Activated CD4-positive, alpha-beta T cell treated with anti-CD3 and anti-CD28 coated beads, Interleukin-10, Interleukin-2, amounts not matched to agents 100 ng/mL and 50 ng/mL, durations not matched to agents 16 hours and 8 hours (primary cell): ENCODE data around the gene COL5A1.
"Not testable (repeated sequence)": the region's sequence is repeated elsewhere in the genome, so short reads cannot be mapped to it uniquely, and the experiment has no call there.

Experiments used
- DNase-seq: peaks from one replicate; pipeline ENCODE4 v3.0.0-alpha.2; 2020

The COL5A1 gene

DNA sequence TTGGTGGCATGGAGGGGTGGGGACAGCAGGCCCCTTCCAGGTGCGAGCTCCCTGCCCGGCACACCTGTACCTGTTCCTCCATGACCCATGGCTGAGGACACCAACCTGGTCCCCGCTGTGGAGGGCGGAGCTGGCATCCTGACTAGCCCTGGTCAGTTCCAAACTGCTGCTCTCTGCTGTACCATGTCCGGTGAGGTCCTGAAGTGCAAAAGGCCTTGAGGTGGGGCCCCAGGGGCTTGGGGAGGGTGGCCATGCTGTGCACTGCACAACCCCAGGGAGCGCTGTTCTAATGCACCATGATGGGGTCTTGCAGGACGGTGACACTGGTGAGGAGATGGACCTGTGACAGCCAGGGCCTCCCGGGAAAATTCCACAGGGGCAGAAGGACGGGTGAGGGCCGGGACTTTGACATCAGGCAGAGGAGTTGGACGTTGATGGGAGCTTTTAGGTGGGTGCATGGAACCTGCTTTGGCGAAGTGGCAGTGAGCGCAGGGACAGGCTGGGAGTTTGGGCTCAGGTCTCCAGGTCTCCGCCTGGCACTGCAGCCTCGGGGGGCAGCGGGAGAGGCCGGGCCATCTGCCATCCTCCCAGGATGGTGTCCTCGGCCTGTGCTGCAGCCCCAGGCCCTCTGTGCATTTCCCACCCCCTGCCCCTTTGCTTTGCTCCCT, 38.9 kb downstream of the COL5A1 start:
- no peak for DNase-seq

DNA sequence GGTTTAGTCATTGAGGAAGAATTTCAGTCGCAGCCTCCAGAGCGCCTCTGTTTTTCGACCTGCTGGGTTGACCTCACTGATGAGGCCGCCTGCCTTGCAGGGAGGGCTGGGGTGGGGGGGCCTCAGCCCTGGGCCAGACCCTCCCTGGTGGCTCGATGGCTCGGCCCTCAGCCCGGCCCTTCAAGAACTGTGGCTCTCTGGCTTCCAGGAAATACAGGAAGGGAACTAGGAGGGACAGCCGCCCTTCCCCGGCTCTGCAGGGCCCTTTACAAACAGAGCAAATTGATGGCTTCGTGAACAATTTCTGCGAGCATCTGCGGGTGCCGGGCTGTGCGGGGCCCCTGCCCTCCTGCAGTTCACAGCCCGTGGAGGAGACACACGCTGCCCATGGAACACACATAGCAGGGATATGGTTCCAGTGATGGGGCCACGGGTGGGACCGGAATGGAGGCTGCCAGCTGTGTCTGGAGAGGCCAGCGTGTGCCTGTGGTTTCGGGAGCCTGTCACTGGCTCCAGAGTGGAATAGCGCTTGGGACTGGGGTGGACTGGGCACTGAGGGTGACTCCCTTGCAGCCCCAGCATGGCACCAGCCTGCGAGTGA, 39.6 kb downstream of the COL5A1 start:
- DNase-seq = no peak

DNA sequence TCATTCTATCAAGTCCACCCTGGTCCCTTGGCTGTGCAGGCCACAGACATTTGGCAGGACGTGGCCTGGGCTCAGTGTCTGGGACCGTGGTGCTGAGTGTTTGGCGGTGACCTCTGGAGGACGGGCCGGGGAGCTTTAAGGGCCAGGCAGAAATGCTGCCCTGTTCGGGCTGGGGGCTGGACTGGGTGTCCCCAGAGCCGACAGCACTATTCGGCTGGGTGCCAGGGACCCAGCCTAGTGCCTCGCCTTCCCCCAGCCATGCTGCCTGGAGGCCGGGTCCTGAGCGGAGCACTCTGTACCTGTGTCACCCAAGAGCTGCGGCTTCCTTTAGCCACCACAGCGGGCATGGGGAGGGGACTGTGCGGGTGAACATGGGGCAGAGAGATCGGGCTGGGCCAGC, 40.4 kb downstream of the COL5A1 start:
- no peak for DNase-seq

DNA sequence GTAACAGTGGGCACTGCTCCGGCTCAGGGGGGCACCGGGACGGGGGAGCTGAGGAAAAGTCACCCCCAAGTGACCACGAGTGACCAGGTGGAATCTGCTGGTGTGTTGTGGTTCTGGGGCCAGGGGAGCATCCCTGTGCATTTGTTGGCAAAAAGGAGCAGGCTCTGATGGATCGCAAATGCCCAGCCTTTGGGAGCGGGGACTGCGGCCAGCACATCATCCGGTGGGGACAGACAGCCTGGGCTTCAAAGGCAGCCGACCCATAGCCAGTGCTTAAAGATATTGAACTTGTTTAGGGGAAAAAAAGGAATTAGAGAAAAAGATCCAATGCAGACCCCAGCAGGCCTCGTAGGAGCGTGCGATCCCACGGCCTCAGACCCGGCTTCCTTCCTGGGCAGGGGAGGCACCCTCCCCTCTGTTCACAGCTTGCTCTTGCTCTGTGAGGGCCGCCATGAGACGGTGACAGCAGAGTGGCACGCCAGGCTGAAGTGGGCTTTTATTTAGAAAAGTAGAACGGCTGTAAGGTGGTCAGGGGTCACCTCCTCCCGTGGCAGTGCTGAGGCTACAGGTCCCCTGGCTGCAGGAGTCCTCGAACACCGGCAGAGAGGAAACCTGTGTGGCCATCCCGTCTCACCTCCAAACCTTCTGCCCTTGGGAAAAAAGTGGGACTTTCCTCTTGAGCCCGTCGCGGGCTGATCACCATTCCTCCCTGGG, 41.2 kb downstream of the COL5A1 start:
- no peak for DNase-seq

DNA sequence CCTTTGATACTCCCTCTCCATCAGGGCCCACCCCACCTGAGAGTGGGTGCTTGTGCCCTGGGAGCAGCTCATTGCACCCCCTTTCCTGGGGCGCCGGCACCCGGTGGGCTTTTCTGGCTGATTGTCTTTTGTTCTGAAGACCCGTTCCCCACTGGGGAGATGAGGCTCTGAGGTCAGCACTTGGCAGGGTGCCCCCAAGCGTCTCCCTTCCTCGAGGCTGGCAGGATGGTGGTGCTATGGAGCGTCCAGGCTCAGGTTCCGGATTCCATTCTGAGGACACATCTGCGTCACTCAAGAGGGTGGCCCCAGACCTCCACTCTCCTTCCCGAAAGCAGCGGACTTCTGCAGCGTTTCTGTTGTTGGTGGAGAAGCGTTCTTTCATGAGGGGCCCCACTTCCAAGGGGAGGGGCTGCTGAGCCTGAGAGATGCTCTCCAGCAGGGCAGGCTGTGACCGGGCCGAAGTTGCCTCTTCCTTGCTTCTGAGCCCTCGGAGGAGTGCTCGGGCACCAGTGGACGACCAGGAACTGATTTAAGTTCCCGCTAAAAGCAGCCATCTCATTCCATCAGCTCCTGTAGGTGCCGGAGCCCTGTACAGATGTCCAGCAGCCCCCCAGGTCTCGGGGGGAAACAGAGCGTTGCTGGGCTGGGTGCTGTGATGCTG, 42.2 kb downstream of the COL5A1 start:
- no peak for DNase-seq

DNA sequence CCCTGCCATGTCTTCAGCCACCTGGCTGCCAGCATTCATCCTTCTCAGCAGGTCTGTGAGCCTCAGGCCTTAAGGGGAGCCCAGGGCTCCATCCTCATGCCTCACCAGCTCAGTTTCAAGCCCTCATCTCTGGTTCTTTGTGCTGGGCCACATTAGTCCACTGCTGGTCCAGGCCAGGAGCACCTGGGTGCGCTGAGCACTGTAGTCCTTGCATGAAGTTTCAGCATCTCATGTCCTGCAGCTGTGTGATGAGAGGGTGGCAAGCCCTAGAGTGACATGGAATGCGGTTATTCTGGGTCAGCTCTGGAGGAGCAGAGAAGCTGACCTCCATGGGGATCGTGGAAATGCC, 42.7 kb downstream of the COL5A1 start:
- DNase-seq = no peak

DNA sequence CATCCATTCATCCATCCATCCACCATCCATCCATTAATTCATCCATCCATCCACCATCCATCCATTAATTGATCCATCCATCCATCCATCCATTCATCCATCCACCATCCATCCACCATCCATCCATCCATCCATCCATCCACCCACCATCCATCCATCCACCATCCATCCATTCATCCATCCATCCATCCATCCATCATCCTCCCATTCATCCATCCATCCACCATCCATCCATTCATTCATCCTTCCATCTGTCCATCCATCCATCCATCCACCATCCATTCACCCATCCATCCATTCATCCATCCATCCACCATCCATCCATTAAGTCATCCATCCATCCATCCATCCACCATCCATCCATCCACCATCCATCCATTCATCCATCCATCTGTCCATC, 43.3 kb downstream of the COL5A1 start:
- not testable (repeated sequence) for DNase-seq

DNA sequence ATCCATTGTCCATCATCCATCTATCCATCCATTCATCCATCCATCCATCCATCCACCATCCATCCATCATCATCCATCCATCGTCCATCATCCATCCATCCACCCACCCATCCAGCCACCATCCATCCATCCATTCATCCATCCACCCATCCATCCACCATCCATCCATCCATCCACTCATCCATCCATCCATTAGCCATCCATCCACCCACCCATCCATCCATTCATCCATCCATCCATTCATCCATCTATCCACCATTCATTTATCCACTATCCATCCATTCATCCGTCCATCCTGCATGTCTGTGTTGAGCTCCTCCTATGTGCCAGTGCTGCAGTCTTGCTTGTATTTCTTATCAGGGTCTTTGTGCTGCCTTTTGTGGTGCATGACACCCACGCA, 44.2 kb downstream of the COL5A1 start:
- DNase-seq = no peak

DNA sequence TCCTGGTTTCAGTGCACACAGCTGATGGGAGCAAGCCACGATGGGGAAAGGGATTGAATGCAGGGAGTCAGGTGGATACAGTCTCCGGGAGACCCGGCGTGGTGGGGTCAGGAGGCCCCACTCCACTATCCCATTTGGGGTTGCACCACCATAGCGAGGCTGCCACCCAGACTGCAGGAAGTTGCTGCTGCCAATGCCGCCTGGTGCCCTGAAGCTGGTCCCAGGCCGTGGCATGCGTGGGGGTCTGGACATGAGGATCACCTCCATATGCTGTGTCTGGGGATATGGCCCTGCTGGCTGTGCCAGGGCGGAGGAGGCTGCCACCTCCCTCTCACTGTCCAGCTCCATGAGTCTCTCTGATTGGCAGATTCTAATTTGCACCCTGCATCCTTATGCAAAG, 45.3 kb downstream of the COL5A1 start:
- no peak for DNase-seq

DNA sequence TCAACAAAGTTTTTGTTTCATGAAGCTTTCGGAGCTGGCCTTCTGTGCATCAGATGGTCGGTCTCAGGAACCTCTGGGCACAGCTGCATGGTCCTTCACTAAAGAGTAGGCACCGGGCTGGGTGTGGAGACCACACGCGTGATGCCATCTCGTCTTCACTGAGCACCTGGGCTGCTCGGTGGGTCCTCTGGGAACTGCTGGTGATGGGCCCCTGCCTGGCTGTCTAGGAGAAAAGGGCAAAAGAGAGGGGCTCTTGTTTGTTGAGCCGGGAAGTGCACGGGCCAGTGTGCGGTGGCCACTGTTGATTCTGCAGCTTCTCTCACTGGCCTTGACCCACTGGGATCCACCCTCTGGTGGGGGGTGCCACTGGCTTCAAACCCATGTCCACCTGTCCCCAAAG, 46.0 kb downstream of the COL5A1 start:
- no peak for DNase-seq

DNA sequence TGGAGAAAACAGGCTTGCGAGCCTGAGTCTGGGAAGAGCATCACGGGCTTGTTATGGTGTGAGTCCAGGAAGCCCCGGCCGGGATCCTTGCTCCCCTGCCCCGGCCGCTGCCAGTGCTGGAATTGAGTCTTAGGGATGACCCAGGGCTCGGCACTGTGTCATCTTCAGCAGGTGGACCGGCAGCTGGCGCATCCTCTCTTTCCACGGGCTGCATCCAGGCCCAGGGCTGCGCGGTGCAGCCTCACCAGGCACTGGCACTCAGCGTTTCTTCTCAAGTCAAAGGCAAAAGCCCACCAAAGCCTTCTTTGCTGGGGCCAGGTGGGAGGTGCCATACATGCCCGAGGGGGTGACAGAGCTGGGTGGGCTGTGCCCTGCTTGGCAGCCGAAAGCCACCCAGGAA, 46.6 kb downstream of the COL5A1 start:
- DNase-seq = no peak

DNA sequence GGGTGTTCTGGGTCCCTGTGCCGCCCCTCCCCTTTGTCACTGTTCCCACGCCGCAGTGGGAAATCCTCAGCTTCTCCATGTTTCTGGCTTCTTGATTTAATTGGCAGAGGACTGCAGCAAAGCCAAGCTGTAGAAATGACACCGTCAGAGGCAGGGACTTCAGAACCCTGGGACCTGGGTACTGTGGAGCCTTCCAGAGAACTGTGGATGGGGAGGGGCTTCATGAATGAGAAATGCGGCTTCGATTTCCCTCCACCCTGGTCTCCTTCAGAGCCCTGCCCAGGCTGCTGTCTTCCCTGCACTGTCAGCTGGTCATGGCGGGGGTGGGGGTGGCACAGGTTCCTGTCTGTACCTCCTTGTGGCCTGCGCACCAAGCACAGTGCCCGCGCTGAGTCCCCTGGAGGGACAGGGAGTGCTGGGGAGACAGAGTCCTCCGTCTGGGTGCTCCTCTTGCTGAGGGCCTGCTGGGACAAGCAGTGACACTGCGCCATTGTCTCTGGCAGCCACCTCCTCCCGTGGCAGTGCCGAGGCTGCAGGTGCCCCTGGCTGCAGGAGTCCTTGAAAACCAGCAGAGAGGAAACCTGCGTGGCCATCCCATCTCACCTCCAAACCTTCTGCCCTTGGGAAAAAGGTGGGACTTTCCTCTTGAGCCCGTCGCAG, 47.2 kb downstream of the COL5A1 start:
- no peak for DNase-seq

DNA sequence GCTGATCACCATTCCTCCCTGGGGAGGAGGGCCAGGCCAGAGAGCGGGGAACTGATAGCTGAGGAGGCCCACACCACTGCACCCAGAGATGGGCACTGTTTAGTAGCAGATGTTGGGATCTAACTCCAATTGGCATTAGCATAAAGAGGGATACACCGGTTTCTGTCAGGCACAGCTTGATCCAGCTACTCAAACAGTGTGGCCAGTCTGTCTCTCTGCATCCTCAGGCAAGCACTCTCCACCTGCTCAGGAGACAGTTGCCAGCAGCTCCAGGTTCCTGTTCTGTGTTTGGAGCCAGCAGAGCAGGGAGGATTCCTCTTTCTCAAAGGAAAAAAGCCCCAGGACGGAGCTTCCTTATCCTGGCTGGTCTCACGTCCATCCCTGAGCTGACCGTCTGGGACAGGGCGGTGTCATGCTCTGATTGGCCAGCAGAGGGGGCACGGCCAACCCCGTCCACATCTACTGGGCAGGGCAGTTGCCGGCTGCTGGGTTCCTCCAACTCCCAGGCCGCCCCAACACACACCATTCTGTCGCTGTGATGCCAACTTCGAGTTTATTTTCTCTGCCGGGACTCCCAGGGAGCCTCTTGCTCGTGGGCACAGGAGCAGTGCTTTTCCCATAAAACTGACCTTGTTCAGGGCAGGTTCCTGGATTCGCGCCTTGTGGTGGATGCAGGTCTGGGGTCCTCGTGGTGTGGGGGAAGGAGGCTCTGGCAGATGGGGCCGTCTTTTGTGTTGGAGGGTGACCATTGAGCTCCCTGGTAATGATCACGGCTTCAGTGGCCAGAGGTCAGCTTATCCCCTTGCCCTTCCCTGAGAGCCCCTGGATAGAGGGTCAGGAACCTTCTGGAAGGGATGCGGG, 47.9 kb downstream of the COL5A1 start:
- peak; percentile 15 for DNase-seq

DNA sequence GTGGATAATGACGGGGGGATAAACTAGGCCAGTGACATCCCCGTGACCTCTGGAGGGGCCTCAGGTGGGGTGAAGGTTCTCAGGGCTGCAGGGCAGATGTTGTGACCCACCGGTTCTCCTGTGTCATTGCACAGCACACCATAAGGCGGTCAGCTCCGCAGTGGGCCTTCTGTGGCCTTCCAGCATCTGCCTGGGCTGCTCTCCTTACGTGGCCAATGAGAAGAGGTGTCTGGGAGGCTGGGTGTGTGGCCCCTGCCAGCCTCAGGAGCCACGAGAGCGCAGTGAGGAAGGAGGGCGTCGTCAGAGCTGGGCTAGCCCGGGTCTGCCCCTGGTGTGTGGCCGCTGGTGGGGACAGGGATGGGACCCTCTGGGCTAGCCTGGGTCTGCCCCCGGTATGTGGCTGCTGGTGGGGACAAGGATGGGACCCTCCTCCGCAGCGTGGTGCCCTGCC, 48.7 kb downstream of the COL5A1 start:
- no peak for DNase-seq

DNA sequence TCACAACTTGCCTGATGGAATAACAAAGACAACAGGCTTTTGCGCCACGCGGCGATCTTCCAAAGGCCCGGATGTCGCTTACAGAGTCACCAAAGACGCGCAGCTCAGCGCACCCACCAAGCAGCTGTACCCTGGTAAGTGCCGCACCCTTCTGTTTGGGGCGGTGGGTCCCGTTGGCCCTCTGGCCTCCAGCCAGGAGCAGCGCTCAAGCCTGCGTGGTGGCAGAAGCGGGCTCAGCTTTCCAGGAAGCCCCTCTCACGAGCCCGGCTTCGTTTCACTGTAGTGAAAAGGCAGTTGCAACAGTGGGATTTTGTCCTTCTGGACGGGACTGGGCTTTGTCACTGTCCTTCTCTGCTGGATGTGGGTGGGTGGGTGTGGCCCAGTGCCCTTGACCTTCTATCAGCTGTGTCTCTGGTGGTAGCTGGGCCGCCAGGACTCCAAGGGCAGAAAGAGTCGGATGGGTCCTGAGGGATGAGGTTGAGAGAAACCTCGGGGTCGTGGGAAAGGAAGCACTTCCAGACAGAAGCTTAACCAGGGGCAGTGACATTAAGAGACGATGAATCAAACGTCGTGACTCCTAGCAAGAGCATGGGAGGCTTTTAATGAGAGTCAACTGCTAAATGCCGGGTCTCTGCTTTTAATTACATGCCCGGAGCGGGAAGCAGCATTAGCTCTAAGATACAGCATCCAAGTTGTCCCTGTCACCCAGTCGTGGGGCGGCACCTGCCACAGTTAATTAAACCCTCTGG, 49.5 kb downstream of the COL5A1 start:
- DNase-seq = no peak

DNA sequence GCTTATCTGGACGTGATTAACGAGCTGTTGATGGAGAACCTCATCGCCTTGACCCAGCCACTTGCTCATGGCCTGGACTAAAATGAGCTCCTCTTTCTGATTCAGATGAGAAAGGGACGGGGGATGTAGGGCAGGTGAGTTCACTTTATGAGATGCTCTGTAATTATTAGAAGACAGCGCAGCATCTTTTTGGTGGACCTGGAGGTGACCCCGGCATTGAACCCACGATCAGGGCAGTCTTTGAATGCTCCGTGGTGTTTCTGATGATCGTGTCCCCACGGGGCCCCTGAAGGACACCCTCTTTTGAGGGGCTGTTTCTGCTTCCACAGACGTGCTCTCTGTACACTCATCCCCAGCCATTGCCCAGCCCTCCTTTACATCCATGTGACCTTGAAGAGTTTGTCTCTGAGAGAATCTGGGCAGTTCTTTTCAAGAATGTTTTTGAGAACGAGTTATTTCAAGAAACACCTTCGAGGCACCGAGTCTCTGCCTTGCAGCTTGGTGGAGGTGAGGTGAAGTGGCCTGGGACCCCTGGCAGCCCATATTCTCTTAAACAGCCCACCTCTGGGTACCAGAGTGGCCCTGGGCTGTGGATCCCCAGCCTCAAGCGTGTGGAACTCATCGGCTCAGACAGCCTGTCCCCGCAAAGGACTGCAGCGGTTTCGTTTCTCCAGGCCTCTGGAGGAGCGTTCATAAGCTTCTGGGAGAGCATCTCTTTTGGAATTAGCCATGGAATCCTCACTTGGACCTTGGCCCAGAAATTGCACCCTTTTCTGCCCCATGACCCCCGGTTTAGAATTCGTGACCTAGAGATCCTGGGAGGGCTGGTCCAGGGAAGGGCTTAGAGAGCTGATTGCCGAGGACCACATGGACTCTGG, 50.3 kb downstream of the COL5A1 start:
- DNase-seq = no peak

DNA sequence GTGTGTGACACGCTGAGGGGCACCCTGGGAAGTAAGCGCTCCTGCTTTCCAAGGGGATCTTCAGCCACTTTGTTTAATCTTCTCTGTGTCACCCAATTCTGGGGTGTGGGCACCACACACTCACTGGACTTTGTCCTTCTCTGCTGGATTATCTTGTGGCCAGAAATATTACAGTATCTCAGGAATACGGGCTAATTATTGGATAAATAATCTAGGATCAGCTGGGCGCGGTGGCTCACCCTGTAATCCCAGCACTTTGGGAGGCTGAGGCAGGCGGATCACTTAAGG, 50.9 kb downstream of the COL5A1 start:
- no peak for DNase-seq

DNA sequence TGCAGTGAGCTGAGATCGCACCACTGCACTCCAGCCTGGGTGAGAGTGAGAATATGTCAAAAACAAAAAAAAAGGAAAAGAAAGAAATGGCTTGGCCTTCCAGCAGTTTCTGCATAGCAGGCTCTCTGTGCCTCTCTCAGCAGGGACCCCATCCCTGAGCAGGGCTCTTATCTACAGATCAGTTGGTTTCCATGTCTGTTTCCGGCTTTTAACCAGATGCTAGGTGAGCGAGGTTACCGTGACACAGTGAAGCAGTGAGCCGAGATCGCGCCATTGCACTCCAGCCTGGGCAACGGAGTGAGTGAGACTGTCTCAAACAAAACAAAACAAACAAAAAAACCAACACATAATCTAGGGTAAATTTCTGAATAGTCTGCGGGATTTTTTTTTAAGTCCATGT, 51.4 kb downstream of the COL5A1 start:
- DNase-seq = peak; percentile 14

DNA sequence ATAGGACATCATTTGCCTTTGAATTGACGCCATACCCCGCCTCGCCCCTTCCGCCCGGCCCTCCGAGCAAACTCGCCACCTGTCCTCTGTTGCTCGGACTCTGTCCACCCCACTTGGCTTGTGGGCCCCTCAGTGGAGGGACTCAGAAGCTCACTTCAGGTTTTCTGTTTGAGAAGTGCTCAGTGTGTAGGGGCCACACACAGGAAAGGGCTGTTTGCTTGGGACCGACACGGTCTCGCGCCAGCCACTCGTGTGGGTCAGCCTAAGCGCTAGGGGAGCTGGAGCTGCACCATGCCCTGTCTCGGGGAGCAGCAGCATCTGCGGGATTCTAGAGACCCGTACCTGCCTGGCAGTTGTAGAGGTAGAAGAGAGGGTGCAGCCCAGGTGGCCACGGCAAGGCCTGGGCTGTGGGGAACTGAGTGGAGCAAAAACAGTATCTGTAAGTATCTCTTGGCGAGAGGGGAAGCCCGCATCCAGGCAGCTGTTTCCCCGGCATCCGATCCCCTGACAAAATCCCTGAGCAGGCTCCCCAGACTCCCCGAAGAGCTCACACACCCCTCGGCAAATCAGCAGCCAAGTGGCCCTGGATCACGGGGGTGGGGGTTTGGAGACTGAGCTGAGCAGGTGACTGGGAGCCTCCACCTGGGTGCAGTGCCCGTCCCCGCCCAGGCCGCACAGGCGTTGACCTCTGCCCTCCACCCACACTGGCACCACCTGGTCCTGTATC, 52.2 kb downstream of the COL5A1 start:
- no peak for DNase-seq

DNA sequence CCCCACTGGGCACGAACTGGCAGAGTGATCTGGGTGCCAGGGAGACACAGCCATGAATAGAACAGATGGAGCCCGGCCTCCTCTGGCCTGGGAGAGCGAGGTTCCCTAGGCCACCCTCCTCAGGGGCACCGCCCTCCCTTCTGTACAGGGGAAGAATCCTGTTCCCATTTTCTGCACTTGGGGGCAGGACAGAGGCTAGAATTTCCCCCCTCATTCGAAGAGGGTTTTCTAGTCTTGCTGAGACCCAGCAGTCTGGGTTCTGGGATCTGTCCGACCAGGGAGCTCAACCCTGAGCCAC, 52.7 kb downstream of the COL5A1 start:
- no peak for DNase-seq
